Heart left ventricle (tissue), 16 donors: Measurements from ENCODE around the gene HDAC7. TPM values are rescaled to one million over a fixed set of nuclear protein-coding genes. Genes with fewer than 3 reads are reported as not detected.

Experiments
- ATAC-seq, 4 donors: fragments of 200-7000 bp; cut with Tn5 transposase; one replicate each; pipeline ENCODE4 v1.9.1; 2020 to 2022; ENCODE audit warnings: moderate library complexity in 4 of 4, mild to moderate bottlenecking in 3 of 4, moderate number of reproducible peaks in 1 of 4
- DNase-seq, 5 donors: peaks; one replicate each; pipeline ENCODE4 v3.0.0-alpha.2; 2020
- H3K27ac ChIP-seq, 12 donors: fragments of 200-600 bp; sonication (generic) in 4 of 12; one replicate each; pipeline versions ENCODE4 v1.5.0 to v1.8.0; 2016 to 2022; ENCODE audit warnings: mild to moderate bottlenecking in 2 of 12
- H3K27me3 ChIP-seq, 9 donors: fragments of 200-600 bp; sonication (generic) in 2 of 9; one replicate each; pipeline versions ENCODE4 v1.5.1 to v1.8.0; 2016 to 2022; ENCODE audit warnings: mild to moderate bottlenecking in 3 of 9
- H3K36me3 ChIP-seq, 9 donors: fragments of 200-600 bp; sonication (generic) in 2 of 9; one replicate each; pipeline versions ENCODE4 v1.5.0 to v1.8.0; 2018 to 2022; ENCODE audit warnings: mild to moderate bottlenecking in 2 of 9
- H3K4me1 ChIP-seq, 12 donors: fragments of 200-600 bp; sonication (generic) in 4 of 12; one replicate each; pipeline versions ENCODE4 v1.5.0 to v1.8.0; 2016 to 2022; ENCODE audit warnings: mild to moderate bottlenecking in 3 of 12
- H3K4me3 ChIP-seq, 12 donors: fragments of 200-600 bp; sonication (generic) in 4 of 12; one replicate each; pipeline versions ENCODE4 v1.5.0 to v1.8.0; 2017 to 2022; ENCODE audit warnings: mild to moderate bottlenecking in 9 of 12, moderate library complexity in 4 of 12
- H3K9me3 ChIP-seq, 12 donors: fragments of 200-600 bp; sonication (generic) in 4 of 12; one replicate each; pipeline versions ENCODE4 v1.5.0 to v1.8.0; 2016 to 2022; ENCODE audit warnings: mild to moderate bottlenecking in 1 of 12
- CTCF ChIP-seq, 12 donors: fragments of 200-600 bp; sonication (generic) in 4 of 12; IDR thresholded peaks; one replicate each; pipeline versions ENCODE4 v1.5.0 to v1.8.0; 2018 to 2022; ENCODE audit warnings: antibody characterized with exemption in 12 of 12, mild to moderate bottlenecking in 5 of 12
- POLR2A ChIP-seq, 2 donors: fragments of 450-650 bp; IDR thresholded peaks; one replicate each; pipeline ENCODE4 v1.6.1; 2017; ENCODE audit warnings: antibody characterized with exemption in 2 of 2, mild to moderate bottlenecking in 2 of 2, moderate library complexity in 2 of 2
- WGBS, 4 donors: extraction: QIAGEN DNeasy Blood & Tissue Kit in 2 of 4; methylation state at CpG; one replicate each; pipeline versions ENCODE4 v1.1.5 to v1.1.7; 2013 to 2018; 5-methylcytosine and 5-hydroxymethylcytosine counted together
- intact Hi-C, 10 donors: fragments of 100-400 bp; cut with DNase I; formaldehyde crosslinking; loops; one replicate each; pipeline versions ENCODE4 v1.11.1 to v1.14.2; 2022
- polyA plus RNA-seq, 2 donors: library from polyadenylated mRNA; stranded (reverse); fragments of 200-250 nt; gene quantifications; one replicate each; pipeline ENCODE4 v1.2.3, GENCODE V29; 2013
- total RNA-seq, 9 donors: library from RNA; depleted of rRNA in 2 of 9; stranded (reverse); fragments of >200 nt in 2 of 9; fragmentation: NEBNext Ultra II Directional in 3 of 9; extraction: Animal tissue kit (Norgen Biotek cat#: 25700) in 3 of 9; gene quantifications; one replicate each; pipeline versions ENCODE4 v1.1.0 to v1.2.4, GENCODE V29; 2016 to 2023
- donor health status: ischemic (EF 13 %, LVEDD 7.1; RV severe dilation, severe dysfunction).
- donor health status: healthy with polysubstance abuse.
- donor health status: DM: no; HTN: yes; CAD: no.
- donor health status: DM: no; HTN: no; CAD: no.
- donor health status: ischemic (EF 25% LVEDD 6.9; RV normal size, moderate dysfunction).
- donor health status: ischemic (EF 25% LVEDD 5.7; RV mildly dilated, moderate dysfunction).
- donor health status: healthy.
- donor health status: DM: yes; HTN: yes; CAD: no.
- donor health status: ischemic (EF 35%, LVEDD 5.7; RV mildly dilated, moderate dysfunction).
- donor health status: nonischemic (EF 11% LVEDD 7.7; RV severe dilation, severe dysfunction).
- donor health status: DM: yes; HTN: yes; CAD: no.
- donor health status: PGD.
- donor health status: ischemic (EF 29% LVEDD 5.4; RV normal size, mild dysfunction).
- donor health status: nonischemic (EF 23%, LVEDD 6.1; RV moderate dilation, normal function).

HDAC7 gene
- total and polyA plus RNA-seq, 11 donors: 27.4 to 63.0 (median 39.3) TPM

GRCh38 chr12:47747596-47748506, 71.9 kb downstream of the HDAC7 start:
- peaks cover 0 to 55% (median 12%) of the 10 kb centered on the region in 9 donors for H3K36me3 ChIP-seq
- intact Hi-C loops: loop anchor here in 1 of 10 donors (2.0 kb wide), 1 partner anchor 73 kb away; no protein-coding TSS in a partner anchor

GRCh38 chr12:47747126-47747525, 72.6 kb downstream of the HDAC7 start:
- 82 to 91% (median 89%) methylated on average over 4 of the region's 4 CpGs for WGBS, 4 donors
- H3K27me3 ChIP-seq: no peaks in the 10 kb centered on the region

More at GRCh38 chr12:47747596-47748506, 71.9 kb downstream of the HDAC7 start:
- no peak overlapping the region for H3K4me3 ChIP-seq
- DNase-seq: peak in 1 of 5 donors; percentile 39
- no peaks in the 10 kb centered on the region for H3K9me3 ChIP-seq
- H3K4me1 ChIP-seq: peaks cover 3 to 40% (median 18%) of the 10 kb centered on the region in 12 donors
- 94 to 100% (median 95%) methylated on average over 8 to 14 of the region's 14 CpGs for WGBS, 4 donors
- ATAC-seq: no peak
- TF ChIP-seq CTCF (IDR thresholded peaks at IDR 0.05): no peak
- TF ChIP-seq POLR2A (IDR thresholded peaks at IDR 0.05): no peak
- no peaks in the 10 kb centered on the region for H3K27me3 ChIP-seq
- H3K27ac ChIP-seq: no peak overlapping the region

GRCh38 chr12:47746523-47746922, 73.2 kb downstream of the HDAC7 start:
- Histone ChIP-seq H3K27me3 (no peaks in the 10 kb centered on the region), H3K36me3 (peaks cover 0 to 50% (median 12%) of the 10 kb centered on the region in 9 donors), H3K9me3 (no peaks in the 10 kb centered on the region), H3K27ac (no peak overlapping the region), H3K4me1 (peaks cover 0 to 37% (median 10%) of the 10 kb centered on the region in 12 donors), H3K4me3 (no peak overlapping the region)
- no peak for TF ChIP-seq POLR2A (IDR thresholded peaks at IDR 0.05)
- no peak for TF ChIP-seq CTCF (IDR thresholded peaks at IDR 0.05)
- 84 to 92% (median 90%) methylated on average over 7 of the region's 7 CpGs for WGBS, 4 donors
- ATAC-seq (no peak), DNase-seq (peak in 1 of 5 donors; percentile 39)
- intact Hi-C loops: no loop called here

More at GRCh38 chr12:47747126-47747525, 72.6 kb downstream of the HDAC7 start:
- Histone ChIP-seq H3K9me3 (no peaks in the 10 kb centered on the region), H3K27ac (no peak overlapping the region), H3K36me3 (peaks cover 0 to 55% (median 12%) of the 10 kb centered on the region in 9 donors), H3K4me1 (peaks cover 0 to 37% (median 12%) of the 10 kb centered on the region in 12 donors), H3K4me3 (no peak overlapping the region)
- intact Hi-C loops: no loop called here
- no peak for DNase-seq
- no peak for ATAC-seq
- TF ChIP-seq POLR2A (IDR thresholded peaks at IDR 0.05): no peak

- H3K36me3 ChIP-seq: peaks cover 0 to 49% (median 12%) of the 10 kb centered on the region in 9 donors
- ATAC-seq (no peak), DNase-seq (peak in 1 of 5 donors; percentile 24)
- no peak overlapping the region for H3K4me3 ChIP-seq
- whole genome bisulfite sequencing, 4 donors: 76 to 88% (median 86%) methylated on average over 5 of the region's 5 CpGs
- peaks cover 1 to 37% (median 13%) of the 10 kb centered on the region in 12 donors for H3K4me1 ChIP-seq
- no peaks in the 10 kb centered on the region for H3K27me3 ChIP-seq
- H3K27ac ChIP-seq: no peak overlapping the region
- TF ChIP-seq CTCF (IDR thresholded peaks at IDR 0.05): no peak
- TF ChIP-seq POLR2A (IDR thresholded peaks at IDR 0.05): no peak
- intact Hi-C loops: no loop called here
- H3K9me3 ChIP-seq: no peaks in the 10 kb centered on the region
Measured at GRCh38 chr12:47746073-47746472, 73.6 kb downstream of the HDAC7 start.
